Measurements from ENCODE around the gene NMBR.
A peak's percentile ranks its signal among the peaks of the same experiment; 100 is the strongest.
"Not testable (repeated sequence)": the region's sequence is repeated elsewhere in the genome, so short reads cannot be mapped to it uniquely, and the experiment has no call there.

The NMBR gene

GRCh38 chr6:142153196-142153595 lies 6.3 kb upstream of the NMBR start:
- no peak for DNase-seq

- DNase-seq = no peak
These were observed 5.8 kb upstream of the NMBR start for GRCh38 chr6:142152746-142153145.

- not testable (repeated sequence) for DNase-seq
These were observed 5.4 kb downstream of the NMBR start for GRCh38 chr6:142141531-142141930.

GRCh38 chr6:142138876-142139275 lies 8.0 kb downstream of the NMBR start:
- no peak for DNase-seq

GRCh38 chr6:142132625-142133024 lies 14.3 kb downstream of the NMBR start, which contains the start of gene GJE1:
TSS of gene GJE1 (plus strand) at chr6:142132925. CDS start at chr6:142133159, 234 bp downstream.
- no peak for DNase-seq

- no peak for DNase-seq
These were observed 16.1 kb downstream of the NMBR start for GRCh38 chr6:142130814-142131213.

- no peak for DNase-seq
These were observed 25.6 kb downstream of the NMBR start for GRCh38 chr6:142121342-142121741.

GRCh38 chr6:142118925-142119324 lies 28.0 kb downstream of the NMBR start:
- DNase-seq = no peak

GRCh38 chr6:142118328-142118727 lies 28.6 kb downstream of the NMBR start:
- no peak for DNase-seq

- DNase-seq = no peak
These were observed 29.6 kb downstream of the NMBR start for GRCh38 chr6:142117366-142117765.

- peak; percentile 92 for DNase-seq
These were observed 34.4 kb downstream of the NMBR start for GRCh38 chr6:142112451-142113061.

GRCh38 chr6:142110820-142111219 lies 36.1 kb downstream of the NMBR start:
- DNase-seq = not testable (repeated sequence)

GRCh38 chr6:142104820-142105219 lies 42.1 kb downstream of the NMBR start:
- DNase-seq = not testable (repeated sequence)

- DNase-seq = peak; percentile 64
These were observed 58.1 kb downstream of the NMBR start for GRCh38 chr6:142088858-142089216.

GRCh38 chr6:142087950-142088857 lies 58.7 kb downstream of the NMBR start:
- peak; percentile 2 for DNase-seq

- no peak for DNase-seq
These were observed 67.8 kb downstream of the NMBR start for GRCh38 chr6:142079130-142079529.

- no peak for DNase-seq
These were observed 71.3 kb downstream of the NMBR start for GRCh38 chr6:142075516-142076101.

GRCh38 chr6:142074516-142074915 lies 72.4 kb downstream of the NMBR start:
- no peak for DNase-seq

GRCh38 chr6:142071981-142072380 lies 74.9 kb downstream of the NMBR start:
- no peak for DNase-seq

GRCh38 chr6:142068416-142068815 lies 78.5 kb downstream of the NMBR start:
- no peak for DNase-seq

- not testable (repeated sequence) for DNase-seq
These were observed 84.1 kb downstream of the NMBR start for GRCh38 chr6:142062861-142063260.

- no peak for DNase-seq
These were observed 88.2 kb downstream of the NMBR start for GRCh38 chr6:142058551-142059290.

- DNase-seq = no peak
These were observed 91.7 kb downstream of the NMBR start for GRCh38 chr6:142055219-142055618.

Data from eye (tissue), 1 donor.